GM19238 (cell line): ENCODE measurements around the gene NDRG2.

Experiments
- DNase-seq: peaks from one replicate; pipeline ENCODE4 v3.0.0; 2011; ENCODE audit warnings: low spot score; ENCODE audit not compliant: insufficient read length

The NDRG2 gene

DNA sequence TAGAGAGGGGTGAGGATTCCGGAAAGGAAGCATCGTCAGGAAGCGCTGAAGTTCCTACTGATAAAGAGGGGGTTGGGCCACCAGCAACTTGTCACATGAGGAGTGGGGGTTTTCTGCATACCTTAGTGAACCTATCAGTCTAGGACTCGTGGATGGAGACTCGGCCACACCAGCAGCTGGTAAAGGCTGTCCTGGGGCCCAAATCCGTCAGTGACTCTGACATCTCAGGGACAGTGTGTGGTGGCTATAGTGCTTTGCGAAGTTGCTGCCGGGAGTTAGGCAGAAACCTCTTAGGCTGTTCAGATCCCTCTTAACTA lies 53.2 kb downstream of the NDRG2 start:
- DNase-seq: peak; percentile 10

DNA sequence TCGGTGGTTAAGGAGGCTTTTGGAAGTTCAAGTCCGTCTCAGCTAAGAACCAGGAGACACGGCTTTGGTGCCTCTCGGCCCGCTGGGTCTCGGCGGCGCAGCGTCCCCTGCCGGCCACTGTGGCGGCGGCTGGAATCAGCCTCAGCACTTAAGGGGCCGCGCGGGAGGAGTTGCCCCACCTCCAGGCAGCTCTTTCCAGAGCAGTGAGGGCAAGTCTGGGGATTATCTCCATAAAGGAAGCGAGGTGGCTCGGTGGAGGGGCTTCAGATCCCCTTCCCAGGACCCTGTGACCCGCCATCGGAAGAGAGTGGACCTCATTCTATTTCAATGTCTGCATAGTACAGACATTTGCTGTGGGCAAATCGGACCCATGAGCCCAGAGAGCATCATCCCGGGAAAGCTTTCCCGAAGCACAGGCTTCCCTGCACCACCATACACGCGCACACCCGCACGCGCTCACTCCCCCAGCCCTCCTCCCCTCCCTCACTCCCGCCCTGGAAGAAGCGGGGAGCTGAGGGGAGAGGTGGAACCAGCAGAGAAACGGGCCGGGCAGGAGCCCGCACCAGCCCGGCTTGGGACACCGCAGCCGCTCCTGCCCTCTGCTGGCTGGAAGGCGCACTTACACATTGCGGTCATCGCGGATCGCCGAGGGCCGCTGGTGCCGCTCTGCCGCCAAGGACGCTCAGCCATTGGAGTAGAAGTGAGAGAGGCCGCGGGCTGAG lies 53.7 kb downstream of the NDRG2 start:
- DNase-seq: peak; percentile 77

DNA sequence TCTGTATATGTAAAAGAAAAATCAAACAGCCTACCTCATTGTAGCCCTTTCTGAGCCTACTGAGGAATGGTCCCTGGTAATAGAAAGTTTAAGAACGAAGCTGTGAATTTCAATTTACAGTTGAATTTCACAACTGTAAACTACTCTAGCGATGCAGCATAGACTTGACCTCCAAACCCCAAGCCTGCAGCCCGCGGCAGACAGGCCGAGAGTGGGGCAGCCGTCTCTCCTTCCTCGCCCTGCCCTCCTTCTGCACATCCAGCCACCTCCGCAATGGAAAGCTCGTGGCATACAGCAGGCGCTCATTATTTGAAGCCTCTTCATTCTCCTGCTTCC lies 54.2 kb downstream of the NDRG2 start:
- no peak for DNase-seq

DNA sequence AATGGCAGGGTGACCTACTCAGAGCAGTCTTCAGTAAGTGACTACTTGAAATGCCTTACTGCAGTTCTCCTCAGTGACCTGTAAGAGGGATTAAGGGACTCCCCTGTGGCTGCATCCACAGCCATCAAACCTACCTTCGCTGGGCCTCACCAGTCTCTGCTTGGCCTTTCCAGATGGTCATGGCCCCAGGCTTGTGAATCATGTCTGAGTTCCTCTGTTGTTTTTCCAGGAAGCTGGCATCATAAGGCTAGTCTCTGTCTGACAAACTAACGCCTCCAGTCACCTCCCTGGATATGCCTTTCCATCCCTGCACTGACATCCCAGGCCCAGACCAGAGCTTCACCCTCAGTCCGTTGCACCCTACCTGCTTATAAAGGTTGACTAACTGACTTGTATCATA lies 55.5 kb downstream of the NDRG2 start:
- no peak for DNase-seq
